Ishikawa (cell line): Measurements from ENCODE around the gene DENND4A.

Experiments used
- CEBPB ChIP-seq: IDR thresholded peaks from 2 replicates; pipeline ENCODE4 v1.6.1; 2012
- CREB1 ChIP-seq: IDR thresholded peaks from 2 replicates; pipeline ENCODE4 v1.6.1; 2012; ENCODE audit warnings: low read depth
- EGR1 ChIP-seq: IDR thresholded peaks from 2 replicates; pipeline ENCODE4 v1.6.1; 2012
- EP300 ChIP-seq: IDR thresholded peaks from 2 replicates; pipeline ENCODE4 v1.6.1; 2012; ENCODE audit warnings: borderline replicate concordance
- NFIC ChIP-seq: IDR thresholded peaks from 2 replicates; pipeline ENCODE4 v1.6.1; 2012
- RAD21 ChIP-seq: IDR thresholded peaks from 2 replicates; pipeline ENCODE4 v1.6.1; 2012; ENCODE audit warnings: low read depth
- TAF1 ChIP-seq: IDR thresholded peaks from 2 replicates; pipeline ENCODE4 v1.6.1; 2012; ENCODE audit warnings: low read depth, mild to moderate bottlenecking
- TCF12 ChIP-seq: IDR thresholded peaks from 2 replicates; pipeline ENCODE4 v1.6.1; 2012; ENCODE audit warnings: low read depth
- YY1 ChIP-seq: IDR thresholded peaks from 2 replicates; pipeline ENCODE4 v1.6.1; 2012; ENCODE audit warnings: low read depth
- TF ChIP-seq, protein P1 (sequence below): IDR thresholded peaks from 2 replicates; pipeline ENCODE4 v1.6.1; 2012; ENCODE audit warnings: low read depth, mild to moderate bottlenecking
- TF ChIP-seq, protein P2 (sequence below): IDR thresholded peaks from 2 replicates; pipeline ENCODE4 v1.6.1; 2012
- TF ChIP-seq, protein P3 (sequence below): IDR thresholded peaks from 2 replicates; pipeline ENCODE4 v1.6.1; 2012

DNA sequence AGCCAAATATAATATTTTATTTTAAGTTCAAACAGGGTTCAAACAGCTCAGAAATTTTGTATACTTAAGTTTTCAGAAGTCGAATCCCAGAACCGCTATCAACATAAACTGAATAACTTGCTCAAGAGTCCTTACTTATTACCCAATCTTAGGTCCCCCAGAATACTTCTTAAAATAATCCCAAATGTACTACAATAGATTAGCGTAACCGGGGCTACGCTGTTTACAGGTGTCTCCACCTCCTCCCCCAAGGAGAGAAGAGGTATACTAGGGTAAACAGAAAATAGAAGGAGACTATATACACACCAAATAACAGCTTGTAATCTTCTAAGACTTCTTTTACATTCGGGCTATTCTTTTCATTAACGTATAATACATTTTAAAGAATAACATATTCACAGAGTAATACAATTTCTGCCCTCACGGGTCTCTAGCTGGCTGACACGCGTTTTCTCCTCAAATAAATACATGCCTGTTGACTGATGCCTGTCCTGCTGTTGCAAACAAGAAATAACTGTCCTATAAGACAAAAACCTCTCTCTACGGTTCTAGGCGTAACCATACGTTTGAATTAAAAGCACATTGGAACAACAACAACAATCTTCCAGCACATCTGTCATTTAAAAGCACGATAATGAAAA, 1.3 kb downstream of the DENND4A start:
- TF ChIP-seq RAD21 (no peak), CEBPB (peak; percentile 40; the same call in 1 of the 2 replicates), TCF12 (no peak), EP300 (no peak), TAF1 (no peak), CREB1 (no peak), EGR1 (no peak), NFIC (no peak), YY1 (no peak)
- TF ChIP-seq, protein P1, sequence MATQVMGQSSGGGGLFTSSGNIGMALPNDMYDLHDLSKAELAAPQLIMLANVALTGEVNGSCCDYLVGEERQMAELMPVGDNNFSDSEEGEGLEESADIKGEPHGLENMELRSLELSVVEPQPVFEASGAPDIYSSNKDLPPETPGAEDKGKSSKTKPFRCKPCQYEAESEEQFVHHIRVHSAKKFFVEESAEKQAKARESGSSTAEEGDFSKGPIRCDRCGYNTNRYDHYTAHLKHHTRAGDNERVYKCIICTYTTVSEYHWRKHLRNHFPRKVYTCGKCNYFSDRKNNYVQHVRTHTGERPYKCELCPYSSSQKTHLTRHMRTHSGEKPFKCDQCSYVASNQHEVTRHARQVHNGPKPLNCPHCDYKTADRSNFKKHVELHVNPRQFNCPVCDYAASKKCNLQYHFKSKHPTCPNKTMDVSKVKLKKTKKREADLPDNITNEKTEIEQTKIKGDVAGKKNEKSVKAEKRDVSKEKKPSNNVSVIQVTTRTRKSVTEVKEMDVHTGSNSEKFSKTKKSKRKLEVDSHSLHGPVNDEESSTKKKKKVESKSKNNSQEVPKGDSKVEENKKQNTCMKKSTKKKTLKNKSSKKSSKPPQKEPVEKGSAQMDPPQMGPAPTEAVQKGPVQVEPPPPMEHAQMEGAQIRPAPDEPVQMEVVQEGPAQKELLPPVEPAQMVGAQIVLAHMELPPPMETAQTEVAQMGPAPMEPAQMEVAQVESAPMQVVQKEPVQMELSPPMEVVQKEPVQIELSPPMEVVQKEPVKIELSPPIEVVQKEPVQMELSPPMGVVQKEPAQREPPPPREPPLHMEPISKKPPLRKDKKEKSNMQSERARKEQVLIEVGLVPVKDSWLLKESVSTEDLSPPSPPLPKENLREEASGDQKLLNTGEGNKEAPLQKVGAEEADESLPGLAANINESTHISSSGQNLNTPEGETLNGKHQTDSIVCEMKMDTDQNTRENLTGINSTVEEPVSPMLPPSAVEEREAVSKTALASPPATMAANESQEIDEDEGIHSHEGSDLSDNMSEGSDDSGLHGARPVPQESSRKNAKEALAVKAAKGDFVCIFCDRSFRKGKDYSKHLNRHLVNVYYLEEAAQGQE = no peak
- TF ChIP-seq, protein P2, sequence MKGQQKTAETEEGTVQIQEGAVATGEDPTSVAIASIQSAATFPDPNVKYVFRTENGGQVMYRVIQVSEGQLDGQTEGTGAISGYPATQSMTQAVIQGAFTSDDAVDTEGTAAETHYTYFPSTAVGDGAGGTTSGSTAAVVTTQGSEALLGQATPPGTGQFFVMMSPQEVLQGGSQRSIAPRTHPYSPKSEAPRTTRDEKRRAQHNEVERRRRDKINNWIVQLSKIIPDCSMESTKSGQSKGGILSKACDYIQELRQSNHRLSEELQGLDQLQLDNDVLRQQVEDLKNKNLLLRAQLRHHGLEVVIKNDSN = no peak
- TF ChIP-seq, protein P3, sequence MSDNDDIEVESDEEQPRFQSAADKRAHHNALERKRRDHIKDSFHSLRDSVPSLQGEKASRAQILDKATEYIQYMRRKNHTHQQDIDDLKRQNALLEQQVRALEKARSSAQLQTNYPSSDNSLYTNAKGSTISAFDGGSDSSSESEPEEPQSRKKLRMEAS = no peak
